Measurements from ENCODE around the gene SH3RF3.

The SH3RF3 gene

GRCh38 chr2:109510136-109511028, 381.4 kb downstream of the SH3RF3 start:
- TF ChIP-seq JUND (IDR thresholded peaks at IDR 0.05; ENCODE audit: low read depth), result no peak
- DNase-seq (ENCODE audit: low read depth in 1 of 2, low spot score in 1 of 2), result peak; percentile 69 to 82
- in situ Hi-C loops (cut with HindIII; ENCODE audit: low pct_unique_long_range_greater_than_20kb, low sequenced_read_pairs), result no loop called here

- in situ Hi-C loops (cut with HindIII; ENCODE audit: low pct_unique_long_range_greater_than_20kb, low sequenced_read_pairs), result no loop called here
- no peak for TF ChIP-seq JUND (IDR thresholded peaks at IDR 0.05; ENCODE audit: low read depth)
- DNase-seq (ENCODE audit: low read depth in 1 of 2, low spot score in 1 of 2), result no peak
Observed at GRCh38 chr2:109511168-109511567, 382.2 kb downstream of the SH3RF3 start.

GRCh38 chr2:109512076-109512475, 383.1 kb downstream of the SH3RF3 start:
- in situ Hi-C loops (cut with HindIII; ENCODE audit: low pct_unique_long_range_greater_than_20kb, low sequenced_read_pairs), result no loop called here
- no peak for DNase-seq (ENCODE audit: low read depth in 1 of 2, low spot score in 1 of 2)
- TF ChIP-seq JUND (IDR thresholded peaks at IDR 0.05; ENCODE audit: low read depth), result no peak

- no peak for DNase-seq (ENCODE audit: low read depth in 1 of 2, low spot score in 1 of 2)
- no peak for TF ChIP-seq JUND (IDR thresholded peaks at IDR 0.05; ENCODE audit: low read depth)
- in situ Hi-C loops (cut with HindIII; ENCODE audit: low pct_unique_long_range_greater_than_20kb, low sequenced_read_pairs), result no loop called here
Observed at GRCh38 chr2:109513230-109513629, 384.2 kb downstream of the SH3RF3 start.

- no peak for TF ChIP-seq JUND (IDR thresholded peaks at IDR 0.05; ENCODE audit: low read depth)
- in situ Hi-C loops (cut with HindIII; ENCODE audit: low pct_unique_long_range_greater_than_20kb, low sequenced_read_pairs), result no loop called here
- DNase-seq (ENCODE audit: low read depth in 1 of 2, low spot score in 1 of 2), result no peak
Observed at GRCh38 chr2:109513749-109514588, 385.0 kb downstream of the SH3RF3 start.

GRCh38 chr2:109514857-109515256, 385.9 kb downstream of the SH3RF3 start:
- in situ Hi-C loops (cut with HindIII; ENCODE audit: low pct_unique_long_range_greater_than_20kb, low sequenced_read_pairs), result no loop called here
- TF ChIP-seq JUND (IDR thresholded peaks at IDR 0.05; ENCODE audit: low read depth), result no peak
- no peak for DNase-seq (ENCODE audit: low read depth in 1 of 2, low spot score in 1 of 2)

- in situ Hi-C loops (cut with HindIII; ENCODE audit: low pct_unique_long_range_greater_than_20kb, low sequenced_read_pairs), result no loop called here
- peak; percentile 62 to 84 for DNase-seq (ENCODE audit: low read depth in 1 of 2, low spot score in 1 of 2)
- no peak for TF ChIP-seq JUND (IDR thresholded peaks at IDR 0.05; ENCODE audit: low read depth)
Observed at GRCh38 chr2:109516445-109517117, 387.6 kb downstream of the SH3RF3 start.

GRCh38 chr2:109517118-109517889, 388.3 kb downstream of the SH3RF3 start:
- TF ChIP-seq JUND (IDR thresholded peaks at IDR 0.05; ENCODE audit: low read depth), result no peak
- DNase-seq (ENCODE audit: low read depth in 1 of 2, low spot score in 1 of 2), result no peak
- in situ Hi-C loops (cut with HindIII; ENCODE audit: low pct_unique_long_range_greater_than_20kb, low sequenced_read_pairs), result no loop called here

- no peak for DNase-seq (ENCODE audit: low read depth in 1 of 2, low spot score in 1 of 2)
- in situ Hi-C loops (cut with HindIII; ENCODE audit: low pct_unique_long_range_greater_than_20kb, low sequenced_read_pairs), result no loop called here
- TF ChIP-seq JUND (IDR thresholded peaks at IDR 0.05; ENCODE audit: low read depth), result no peak
Observed at GRCh38 chr2:109519513-109519912, 390.5 kb downstream of the SH3RF3 start.

- in situ Hi-C loops (cut with HindIII; ENCODE audit: low pct_unique_long_range_greater_than_20kb, low sequenced_read_pairs), result no loop called here
- no peak for DNase-seq (ENCODE audit: low read depth in 1 of 2, low spot score in 1 of 2)
- no peak for TF ChIP-seq JUND (IDR thresholded peaks at IDR 0.05; ENCODE audit: low read depth)
Observed at GRCh38 chr2:109521233-109522062, 392.4 kb downstream of the SH3RF3 start.

GRCh38 chr2:109522063-109522374, 393.0 kb downstream of the SH3RF3 start:
- DNase-seq (ENCODE audit: low read depth in 1 of 2, low spot score in 1 of 2), result no peak
- TF ChIP-seq JUND (IDR thresholded peaks at IDR 0.05; ENCODE audit: low read depth), result no peak
- in situ Hi-C loops (cut with HindIII; ENCODE audit: low pct_unique_long_range_greater_than_20kb, low sequenced_read_pairs), result no loop called here
